Stimulated activated CD4-positive, alpha-beta T cell treated with anti-CD3 and anti-CD28 coated beads, Interleukin-15, amount 100 ng/mL, for 48 hours (primary cell): ENCODE data around the gene CFAP126.
"Not testable (repeated sequence)": the region's sequence is repeated elsewhere in the genome, so short reads cannot be mapped to it uniquely, and the experiment has no call there.

Source experiments
- DNase-seq, 2 donors: peaks; one replicate each; pipeline ENCODE4 v3.0.0-alpha.2; 2020; ENCODE audit warnings: low read depth in 2 of 2

The CFAP126 gene

GRCh38 chr1:161381707-161382106 is 14.0 kb upstream of the CFAP126 start:
- DNase-seq, result no peak

- DNase-seq, result no peak
Measured at GRCh38 chr1:161379071-161379470, 11.4 kb upstream of the CFAP126 start.

GRCh38 chr1:161378014-161378413 is 10.3 kb upstream of the CFAP126 start:
- no peak for DNase-seq

- DNase-seq, result no peak
Measured at GRCh38 chr1:161374373-161374772, 6.7 kb upstream of the CFAP126 start.

GRCh38 chr1:161373442-161373841 is 5.8 kb upstream of the CFAP126 start:
- DNase-seq, result no peak

GRCh38 chr1:161365207-161365606 is 2.5 kb downstream of the CFAP126 start:
- no peak for DNase-seq

- no peak for DNase-seq
Measured at GRCh38 chr1:161364332-161364731, 3.3 kb downstream of the CFAP126 start.

- DNase-seq, result no peak
Measured at GRCh38 chr1:161359291-161359690, 8.4 kb downstream of the CFAP126 start.

GRCh38 chr1:161357073-161357472 is 10.6 kb downstream of the CFAP126 start:
- DNase-seq, result no peak

- no peak for DNase-seq
Measured at GRCh38 chr1:161351482-161351881, 16.2 kb downstream of the CFAP126 start.

- DNase-seq, result no peak
Measured at GRCh38 chr1:161350671-161351070, 17.0 kb downstream of the CFAP126 start.

GRCh38 chr1:161342821-161343220 is 24.9 kb downstream of the CFAP126 start:
- no peak for DNase-seq

- DNase-seq, result no peak
Measured at GRCh38 chr1:161342177-161342576, 25.5 kb downstream of the CFAP126 start.

- no peak for DNase-seq
Measured at GRCh38 chr1:161335796-161336195, 31.9 kb downstream of the CFAP126 start.

GRCh38 chr1:161333166-161333565 is 34.5 kb downstream of the CFAP126 start:
- DNase-seq, result no peak

- DNase-seq, result no peak
Measured at GRCh38 chr1:161330346-161330745, 37.3 kb downstream of the CFAP126 start.

- DNase-seq, result no peak
Measured at GRCh38 chr1:161324020-161324419, 43.7 kb downstream of the CFAP126 start.

- DNase-seq, result not testable (repeated sequence)
Measured at GRCh38 chr1:161315841-161316674, 51.6 kb downstream of the CFAP126 start.
